ENCODE results near the gene SYT17. TPM values are rescaled to one million over a fixed set of nuclear protein-coding genes. Genes with fewer than 3 reads are reported as not detected.

The SYT17 gene
- total RNA-seq, 1 experiment from 2014 or later, result 10.3 TPM

DNA sequence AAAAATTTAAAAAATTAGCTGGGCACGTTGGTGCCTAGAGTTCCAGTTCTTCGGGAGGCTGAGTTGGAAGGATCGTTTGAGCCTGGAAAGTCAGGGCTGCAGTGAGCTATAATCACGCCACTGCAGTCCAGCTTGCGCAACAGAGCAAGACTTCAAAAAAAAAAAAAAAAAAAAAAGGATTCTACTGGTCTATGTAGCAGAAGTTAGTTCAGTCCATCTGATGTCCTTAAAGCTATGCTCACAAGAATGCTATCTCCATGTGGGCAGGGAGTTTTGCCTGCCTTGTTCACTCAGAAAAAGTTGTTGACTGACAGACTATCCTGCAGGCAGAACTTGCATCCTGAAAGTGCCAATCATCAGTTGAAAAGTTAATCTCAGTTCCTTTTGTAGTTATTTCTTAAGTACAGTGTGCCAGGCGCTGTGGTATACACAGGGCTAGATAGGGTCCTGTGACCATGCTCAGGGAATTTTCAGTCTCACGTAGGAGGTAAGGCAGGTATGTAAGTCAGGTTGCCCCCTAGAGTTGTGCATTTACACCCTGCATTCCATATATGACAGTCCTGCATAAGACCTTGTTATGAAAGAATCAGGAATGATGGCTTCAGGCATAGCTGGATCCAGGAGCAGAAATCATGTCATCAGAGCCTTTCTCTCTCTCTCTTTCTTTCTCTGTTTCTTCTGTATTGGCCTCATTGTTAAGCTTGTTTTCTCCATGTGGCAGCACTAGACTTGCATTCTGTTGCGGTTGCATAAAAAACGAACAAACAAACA is 7.6 kb downstream of the SYT17 start:
- intact Hi-C loops (cut with micrococcal nuclease), result no loop called here
- Histone ChIP-seq H3K27me3 (ENCODE audit: insufficient read depth, low read length) (no peaks in the 10 kb centered on the region), H3K36me3 (ENCODE audit: control insufficient read depth in 1 of 2, insufficient read depth in 2 of 2, low read length in 2 of 2) (no peaks in the 10 kb centered on the region), H3K4me3 (replicated peaks in 1 of 2; ENCODE audit: low read depth in 1 of 2, low read length in 2 of 2) (no peak overlapping the region), H3K4me2 (ENCODE audit: low read length) (no peak overlapping the region), H3K9me3 (ENCODE audit: control insufficient read depth in 1 of 2, insufficient read depth in 1 of 2, low read depth in 1 of 2, low read length in 2 of 2) (no peaks in the 10 kb centered on the region), H3K79me2 (ENCODE audit: insufficient read depth, low read length) (no peaks in the 10 kb centered on the region), H4K20me1 (ENCODE audit: insufficient read depth) (no peaks in the 10 kb centered on the region), H3K9ac (ENCODE audit: low read length) (no peak overlapping the region), H3K9me2 (ENCODE audit: insufficient read depth) (no peaks in the 10 kb centered on the region), H3K4me1 (ENCODE audit: control insufficient read depth in 1 of 2, insufficient read depth in 2 of 2, low read length in 2 of 2) (no peaks in the 10 kb centered on the region), H3K27ac (ENCODE audit: low read depth, low read length) (no peak overlapping the region), H2AFZ (ENCODE audit: low read depth, low read length, poor library complexity, severe bottlenecking) (no peak overlapping the region)
- RAD21 ChIA-PET (ENCODE audit: low non-redundant PET in 1 of 2, low total read pairs in 2 of 2, uncharacterized antibody in 2 of 2, unreplicated experiment in 2 of 2), result no interaction called here
- POLR2A ChIA-PET, result no interaction called here
- BruUV-seq (replicated peaks), result no TSS peak
- TF ChIP-seq, protein P1, sequence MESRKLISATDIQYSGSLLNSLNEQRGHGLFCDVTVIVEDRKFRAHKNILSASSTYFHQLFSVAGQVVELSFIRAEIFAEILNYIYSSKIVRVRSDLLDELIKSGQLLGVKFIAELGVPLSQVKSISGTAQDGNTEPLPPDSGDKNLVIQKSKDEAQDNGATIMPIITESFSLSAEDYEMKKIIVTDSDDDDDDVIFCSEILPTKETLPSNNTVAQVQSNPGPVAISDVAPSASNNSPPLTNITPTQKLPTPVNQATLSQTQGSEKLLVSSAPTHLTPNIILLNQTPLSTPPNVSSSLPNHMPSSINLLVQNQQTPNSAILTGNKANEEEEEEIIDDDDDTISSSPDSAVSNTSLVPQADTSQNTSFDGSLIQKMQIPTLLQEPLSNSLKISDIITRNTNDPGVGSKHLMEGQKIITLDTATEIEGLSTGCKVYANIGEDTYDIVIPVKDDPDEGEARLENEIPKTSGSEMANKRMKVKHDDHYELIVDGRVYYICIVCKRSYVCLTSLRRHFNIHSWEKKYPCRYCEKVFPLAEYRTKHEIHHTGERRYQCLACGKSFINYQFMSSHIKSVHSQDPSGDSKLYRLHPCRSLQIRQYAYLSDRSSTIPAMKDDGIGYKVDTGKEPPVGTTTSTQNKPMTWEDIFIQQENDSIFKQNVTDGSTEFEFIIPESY (IDR thresholded peaks at IDR 0.05; ENCODE audit: extremely low read depth, insufficient replicate concordance, low read length), result no peak
- TF ChIP-seq YY1 (IDR thresholded peaks at IDR 0.05; ENCODE audit: extremely low read depth, insufficient replicate concordance, low read depth, low read length), result no peak
- TF ChIP-seq, protein P2, sequence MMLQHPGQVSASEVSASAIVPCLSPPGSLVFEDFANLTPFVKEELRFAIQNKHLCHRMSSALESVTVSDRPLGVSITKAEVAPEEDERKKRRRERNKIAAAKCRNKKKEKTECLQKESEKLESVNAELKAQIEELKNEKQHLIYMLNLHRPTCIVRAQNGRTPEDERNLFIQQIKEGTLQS (IDR thresholded peaks at IDR 0.05), result no peak
- TF ChIP-seq EZH2phosphoT487 (IDR thresholded peaks at IDR 0.05; ENCODE audit: borderline replicate concordance), result no peak
- no peak for TF ChIP-seq CEBPB (IDR thresholded peaks at IDR 0.05; ENCODE audit: low read depth)
- no peak for TF ChIP-seq TCF7L2 (IDR thresholded peaks at IDR 0.05; ENCODE audit: borderline replicate concordance, extremely low read depth, insufficient read depth, insufficient read length)
- TF ChIP-seq SIN3A (IDR thresholded peaks at IDR 0.05; ENCODE audit: low read depth), result no peak
- no peak for TF ChIP-seq SP1 (IDR thresholded peaks at IDR 0.05; ENCODE audit: low read depth)
- TF ChIP-seq, protein P3, sequence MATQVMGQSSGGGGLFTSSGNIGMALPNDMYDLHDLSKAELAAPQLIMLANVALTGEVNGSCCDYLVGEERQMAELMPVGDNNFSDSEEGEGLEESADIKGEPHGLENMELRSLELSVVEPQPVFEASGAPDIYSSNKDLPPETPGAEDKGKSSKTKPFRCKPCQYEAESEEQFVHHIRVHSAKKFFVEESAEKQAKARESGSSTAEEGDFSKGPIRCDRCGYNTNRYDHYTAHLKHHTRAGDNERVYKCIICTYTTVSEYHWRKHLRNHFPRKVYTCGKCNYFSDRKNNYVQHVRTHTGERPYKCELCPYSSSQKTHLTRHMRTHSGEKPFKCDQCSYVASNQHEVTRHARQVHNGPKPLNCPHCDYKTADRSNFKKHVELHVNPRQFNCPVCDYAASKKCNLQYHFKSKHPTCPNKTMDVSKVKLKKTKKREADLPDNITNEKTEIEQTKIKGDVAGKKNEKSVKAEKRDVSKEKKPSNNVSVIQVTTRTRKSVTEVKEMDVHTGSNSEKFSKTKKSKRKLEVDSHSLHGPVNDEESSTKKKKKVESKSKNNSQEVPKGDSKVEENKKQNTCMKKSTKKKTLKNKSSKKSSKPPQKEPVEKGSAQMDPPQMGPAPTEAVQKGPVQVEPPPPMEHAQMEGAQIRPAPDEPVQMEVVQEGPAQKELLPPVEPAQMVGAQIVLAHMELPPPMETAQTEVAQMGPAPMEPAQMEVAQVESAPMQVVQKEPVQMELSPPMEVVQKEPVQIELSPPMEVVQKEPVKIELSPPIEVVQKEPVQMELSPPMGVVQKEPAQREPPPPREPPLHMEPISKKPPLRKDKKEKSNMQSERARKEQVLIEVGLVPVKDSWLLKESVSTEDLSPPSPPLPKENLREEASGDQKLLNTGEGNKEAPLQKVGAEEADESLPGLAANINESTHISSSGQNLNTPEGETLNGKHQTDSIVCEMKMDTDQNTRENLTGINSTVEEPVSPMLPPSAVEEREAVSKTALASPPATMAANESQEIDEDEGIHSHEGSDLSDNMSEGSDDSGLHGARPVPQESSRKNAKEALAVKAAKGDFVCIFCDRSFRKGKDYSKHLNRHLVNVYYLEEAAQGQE (IDR thresholded peaks at IDR 0.05; ENCODE audit: low read depth), result no peak
- no peak for TF ChIP-seq CBX3 (IDR thresholded peaks at IDR 0.05; ENCODE audit: low read depth)
- no peak for TF ChIP-seq POLR2A (IDR thresholded peaks at IDR 0.05; ENCODE audit: borderline replicate concordance, extremely low read depth, insufficient read depth, insufficient read length)
- TF ChIP-seq EGR1 (IDR thresholded peaks at IDR 0.05; ENCODE audit: low read depth), result no peak
- no peak for TF ChIP-seq EZH2 (IDR thresholded peaks at IDR 0.05)
- no peak for TF ChIP-seq ELF1 (IDR thresholded peaks at IDR 0.05; ENCODE audit: borderline replicate concordance, low read depth)
- no peak for TF ChIP-seq FOSL1 (IDR thresholded peaks at IDR 0.05; ENCODE audit: low read depth)
- TF ChIP-seq SRF (IDR thresholded peaks at IDR 0.05; ENCODE audit: low read depth), result no peak
- TF ChIP-seq ZNF274 (IDR thresholded peaks at IDR 0.05; ENCODE audit: low read depth, low read length), result no peak
- no peak for TF ChIP-seq RAD21 (IDR thresholded peaks at IDR 0.05; ENCODE audit: low read depth)
- TF ChIP-seq JUND (IDR thresholded peaks at IDR 0.05), result no peak
- ATAC-seq, result no peak
- CTCF ChIA-PET, result no interaction called here
- DNase-seq (ENCODE audit: low read depth, low spot score), result no peak
